Left ventricle myocardium inferior (tissue), 1 donor: Measurements from ENCODE around the gene VARS1. TPM values are rescaled to one million over a fixed set of nuclear protein-coding genes. Genes with fewer than 3 reads are reported as not detected.
A peak's percentile ranks its signal among the peaks of the same experiment; 100 is the strongest.

Experiments
- DNase-seq: peaks from one replicate; pipeline ENCODE4 v3.0.0-alpha.2; 2020
- H3K27ac ChIP-seq: fragments of 200-600 bp; replicated peaks from 2 replicates; pipeline ENCODE4 v1.8.0; 2021
- H3K27me3 ChIP-seq: fragments of 200-600 bp; 2 replicates; pipeline ENCODE4 v1.8.0; 2021; ENCODE audit warnings: low read depth
- H3K36me3 ChIP-seq: fragments of 200-600 bp; 2 replicates; pipeline ENCODE4 v1.8.0; 2021
- H3K4me1 ChIP-seq: fragments of 200-600 bp; 2 replicates; pipeline ENCODE4 v1.8.0; 2021
- H3K4me3 ChIP-seq: fragments of 200-600 bp; 2 replicates; pipeline ENCODE4 v1.8.0; 2021; ENCODE audit warnings: mild to moderate bottlenecking, moderate library complexity
- H3K9me3 ChIP-seq: fragments of 200-600 bp; replicated peaks from 2 replicates; pipeline ENCODE4 v1.8.0; 2021
- CTCF ChIP-seq: fragments of 200-600 bp; IDR thresholded peaks from 2 replicates; pipeline ENCODE4 v1.8.0; 2021; ENCODE audit warnings: antibody characterized with exemption, mild to moderate bottlenecking, borderline replicate concordance
- intact Hi-C: fragments of 100-400 bp; cut with micrococcal nuclease; formaldehyde crosslinking; loops from one replicate; pipeline ENCODE4 v1.11.0; 2022
- total RNA-seq: library from RNA; stranded (reverse); fragmentation: NEBNext Ultra II Directional; extraction: Animal tissue kit (Norgen Biotek cat#: 25700); gene quantifications from one replicate; pipeline ENCODE4 v1.2.1, GENCODE V29; 2021
- donor health status: DM: no; HTN: yes; CAD: no; lungs with severe emphysema.

The VARS1 gene
- total RNA-seq, 1 donor from 2014 or later = 20.0 TPM

GRCh38 chr6:31771992-31772358 is 23.6 kb downstream of the VARS1 start:
- DNase-seq = no peak
- Histone ChIP-seq H3K9me3 (no peaks in the 10 kb centered on the region), H3K4me3 (no peak overlapping the region), H3K36me3 (no peaks in the 10 kb centered on the region), H3K4me1 (peaks cover 10% of the 10 kb centered on the region), H3K27ac (no peak overlapping the region), H3K27me3 (no peaks in the 10 kb centered on the region)
- no peak for TF ChIP-seq CTCF
- intact Hi-C loops = no loop called here

- H3K4me3 ChIP-seq = no peak overlapping the region
- H3K4me1 ChIP-seq = peaks cover 10% of the 10 kb centered on the region
- intact Hi-C loops = no loop called here
- H3K27me3 ChIP-seq = no peaks in the 10 kb centered on the region
- H3K9me3 ChIP-seq = no peaks in the 10 kb centered on the region
- no peak for DNase-seq
- TF ChIP-seq CTCF = no peak
- H3K36me3 ChIP-seq = no peaks in the 10 kb centered on the region
- H3K27ac ChIP-seq = no peak overlapping the region
These were observed 24.7 kb downstream of the VARS1 start for GRCh38 chr6:31770860-31771259.

GRCh38 chr6:31769684-31770371 is 25.7 kb downstream of the VARS1 start:
- no peak overlapping the region for H3K4me3 ChIP-seq
- H3K4me1 ChIP-seq = peaks cover 10% of the 10 kb centered on the region
- no peaks in the 10 kb centered on the region for H3K36me3 ChIP-seq
- H3K9me3 ChIP-seq = no peaks in the 10 kb centered on the region
- intact Hi-C loops = no loop called here
- no peak overlapping the region for H3K27ac ChIP-seq
- no peaks in the 10 kb centered on the region for H3K27me3 ChIP-seq
- DNase-seq = peak; percentile 70
- peak; percentile 77 for TF ChIP-seq CTCF

- no peak overlapping the region for H3K4me3 ChIP-seq
- no peaks in the 10 kb centered on the region for H3K9me3 ChIP-seq
- no peaks in the 10 kb centered on the region for H3K27me3 ChIP-seq
- TF ChIP-seq CTCF = no peak
- H3K4me1 ChIP-seq = peaks cover 15% of the 10 kb centered on the region
- intact Hi-C loops = no loop called here
- DNase-seq = no peak
- H3K27ac ChIP-seq = no peak overlapping the region
- H3K36me3 ChIP-seq = peaks cover 5% of the 10 kb centered on the region
These were observed 26.9 kb downstream of the VARS1 start for GRCh38 chr6:31768363-31769257.

GRCh38 chr6:31767096-31767645 is 28.4 kb downstream of the VARS1 start:
- TF ChIP-seq CTCF = no peak
- DNase-seq = no peak
- intact Hi-C loops = no loop called here

More at GRCh38 chr6:31767096-31767645, 28.4 kb downstream of the VARS1 start:
- Histone ChIP-seq H3K27ac (no peak overlapping the region), H3K9me3 (no peaks in the 10 kb centered on the region), H3K36me3 (peaks cover 5% of the 10 kb centered on the region), H3K4me3 (no peak overlapping the region), H3K27me3 (no peaks in the 10 kb centered on the region), H3K4me1 (peaks cover 20% of the 10 kb centered on the region)
